ENCODE results near the gene NBEA. TPM values are rescaled to one million over a fixed set of nuclear protein-coding genes. Genes with fewer than 3 reads are reported as not detected.

Gene NBEA
- polyA plus RNA-seq, 1 experiment = 1.3 TPM

DNA sequence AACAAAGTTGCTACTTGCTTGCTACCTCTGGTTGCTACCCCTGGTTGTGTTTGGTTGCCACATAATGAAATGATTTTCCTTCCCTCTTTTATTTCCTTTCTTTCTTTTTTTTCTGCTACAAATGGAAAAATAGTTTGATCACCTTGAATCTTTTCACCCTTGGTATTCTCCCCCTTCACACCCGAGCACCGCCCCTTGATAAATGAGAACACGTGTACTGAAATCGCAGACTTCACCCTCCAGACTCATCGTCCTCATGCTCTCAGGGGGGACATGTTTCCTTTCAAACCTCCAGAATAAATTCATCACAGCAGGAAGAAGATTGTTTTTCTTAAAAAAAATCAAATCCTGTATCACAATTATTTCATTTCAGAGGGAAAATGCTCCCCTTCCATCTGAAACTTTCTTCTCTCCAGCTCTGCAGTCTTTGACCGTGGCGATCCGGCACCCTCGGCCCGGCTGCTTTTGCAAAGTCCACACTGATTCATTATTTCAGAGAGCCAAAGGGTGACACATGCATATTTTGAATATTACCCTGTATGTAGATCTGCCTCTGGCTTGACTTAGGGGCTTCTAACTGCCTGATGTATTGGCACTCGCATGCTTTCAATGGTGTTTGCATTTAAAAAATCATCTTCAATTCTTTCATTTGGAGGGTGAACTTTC, 757.0 kb downstream of the NBEA start:
- peak overlapping the region; percentile 49 for H3K27ac ChIP-seq (ENCODE audit: low read depth, low read length)
- CTCF ChIA-PET = no interaction called here
- H3K4me3 ChIP-seq (ENCODE audit: low read depth, low read length) = no peak overlapping the region; the same call in 1 of the 2 replicates
- DNase-seq (ENCODE audit: low read depth, low spot score) = no peak
- TF ChIP-seq CTCF (IDR thresholded peaks at IDR 0.05; ENCODE audit: low read depth, low read length) = no peak
- H3K9me3 ChIP-seq (ENCODE audit: control insufficient read depth, insufficient read depth, low read length) = peaks cover 4% of the 10 kb centered on the region; the same call in 1 of the 2 replicates
- POLR2A ChIA-PET = no interaction called here
- no peaks in the 10 kb centered on the region for H3K27me3 ChIP-seq (ENCODE audit: control insufficient read depth, insufficient read depth, low read length)

DNA sequence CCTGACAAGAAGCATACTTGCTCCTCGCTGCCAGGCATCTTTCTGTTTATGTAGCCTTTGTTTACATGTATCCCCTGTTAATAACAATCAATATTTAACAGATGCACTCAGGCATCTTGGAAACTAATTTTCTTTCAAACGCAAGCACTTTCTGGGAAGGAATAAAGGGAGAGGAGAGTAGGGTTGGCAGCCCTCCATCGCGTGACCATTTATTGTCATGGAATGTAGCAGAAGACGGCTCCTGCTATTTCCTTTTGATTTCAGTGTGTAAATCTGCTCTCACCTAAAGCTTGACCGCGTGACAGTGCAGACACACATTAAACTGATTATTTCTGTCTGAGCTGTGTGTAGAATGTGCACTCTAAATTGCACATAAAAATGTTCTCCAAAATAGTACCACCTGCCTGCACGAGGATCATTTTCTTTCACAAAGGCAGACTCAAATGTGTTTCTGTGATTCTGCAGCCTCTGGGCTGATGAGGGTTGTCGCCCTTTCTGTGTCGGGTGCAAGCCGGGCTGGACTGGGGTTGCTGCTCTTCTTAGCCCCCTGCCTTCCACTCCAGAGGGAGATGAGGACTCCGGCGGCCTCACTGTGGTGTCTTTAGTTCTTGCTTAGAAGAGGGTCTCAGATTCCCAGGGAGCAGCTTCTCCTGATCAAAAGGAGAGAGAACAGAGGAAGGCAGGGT, 757.9 kb downstream of the NBEA start:
- peak overlapping the region; percentile 33 for H3K4me3 ChIP-seq (ENCODE audit: low read depth, low read length)
- TF ChIP-seq CTCF (IDR thresholded peaks at IDR 0.05; ENCODE audit: low read depth, low read length) = no peak
- CTCF ChIA-PET = interaction anchor here (1.1 kb wide), 1 partner anchor 21 kb away, joined by 3 read pairs; no protein-coding TSS in a partner anchor
- H3K27ac ChIP-seq (ENCODE audit: low read depth, low read length) = peak overlapping the region; percentile 57
- POLR2A ChIA-PET = interaction anchor here (0.6 to 1.4 kb wide), 2 partner anchors 13 to 72 kb away, joined by 3 to 4 read pairs; no protein-coding TSS in a partner anchor
- no peaks in the 10 kb centered on the region for H3K27me3 ChIP-seq (ENCODE audit: control insufficient read depth, insufficient read depth, low read length)
- no peak for DNase-seq (ENCODE audit: low read depth, low spot score)
- peaks cover 4% of the 10 kb centered on the region; the same call in 1 of the 2 replicates for H3K9me3 ChIP-seq (ENCODE audit: control insufficient read depth, insufficient read depth, low read length)

GRCh38 chr13:35700671-35701070, 758.6 kb downstream of the NBEA start:
- Histone ChIP-seq H3K27me3 (ENCODE audit: control insufficient read depth, insufficient read depth, low read length) (no peaks in the 10 kb centered on the region), H3K27ac (ENCODE audit: low read depth, low read length) (peak overlapping the region; percentile 57), H3K4me3 (ENCODE audit: low read depth, low read length) (no peak overlapping the region), H3K9me3 (ENCODE audit: control insufficient read depth, insufficient read depth, low read length) (no peaks in the 10 kb centered on the region)
- no peak for DNase-seq (ENCODE audit: low read depth, low spot score)
- no peak for TF ChIP-seq CTCF (IDR thresholded peaks at IDR 0.05; ENCODE audit: low read depth, low read length)
- ChIA-PET CTCF (interaction anchor here (1.1 to 1.2 kb wide), 3 partner anchors 20 to 1036 kb away, joined by 3 to 4 read pairs (median 3); no protein-coding TSS in a partner anchor), POLR2A (interaction anchor here (1.0 to 1.4 kb wide), 2 partner anchors 15 to 71 kb away, joined by 3 read pairs; no protein-coding TSS in a partner anchor)

GRCh38 chr13:35702316-35702715, 760.2 kb downstream of the NBEA start:
- ChIA-PET POLR2A (no interaction called here), CTCF (interaction anchor here (1.1 kb wide), 1 partner anchor 18 kb away, joined by 7 read pairs; no protein-coding TSS in a partner anchor)
- Histone ChIP-seq H3K4me3 (ENCODE audit: low read depth, low read length) (no peak overlapping the region), H3K27ac (ENCODE audit: low read depth, low read length) (no peak overlapping the region), H3K27me3 (ENCODE audit: control insufficient read depth, insufficient read depth, low read length) (no peaks in the 10 kb centered on the region), H3K9me3 (ENCODE audit: control insufficient read depth, insufficient read depth, low read length) (no peaks in the 10 kb centered on the region)
- TF ChIP-seq CTCF (IDR thresholded peaks at IDR 0.05; ENCODE audit: low read depth, low read length) = no peak
- DNase-seq (ENCODE audit: low read depth, low spot score) = no peak

GRCh38 chr13:35703061-35703460, 761.0 kb downstream of the NBEA start:
- Histone ChIP-seq H3K27ac (ENCODE audit: low read depth, low read length) (no peak overlapping the region), H3K4me3 (ENCODE audit: low read depth, low read length) (no peak overlapping the region), H3K9me3 (ENCODE audit: control insufficient read depth, insufficient read depth, low read length) (no peaks in the 10 kb centered on the region), H3K27me3 (ENCODE audit: control insufficient read depth, insufficient read depth, low read length) (no peaks in the 10 kb centered on the region)
- TF ChIP-seq CTCF (IDR thresholded peaks at IDR 0.05; ENCODE audit: low read depth, low read length) = no peak
- CTCF ChIA-PET = interaction anchor here (1.1 kb wide), 1 partner anchor 72 kb away, joined by 6 read pairs; no protein-coding TSS in a partner anchor
- DNase-seq (ENCODE audit: low read depth, low spot score) = no peak
- POLR2A ChIA-PET = no interaction called here

Measured in AG04450 (cell line).